ENCODE results near the gene PHYHD1. TPM values are rescaled to one million over a fixed set of nuclear protein-coding genes. Genes with fewer than 3 reads are reported as not detected.

The PHYHD1 gene
- total RNA-seq, 2 donors from 2014 or later = 15.2 to 18.0 TPM

GRCh38 chr9:128927731-128928411, 7.1 kb downstream of the PHYHD1 start:
- 37 to 42% methylated on average over 9 to 10 of the region's 10 CpGs for whole genome bisulfite sequencing, 2 experiments (ENCODE audit: insufficient coverage in 1 of 2, insufficient read length in 1 of 2)
- no peaks in the 10 kb centered on the region for H3K9me3 ChIP-seq (ENCODE audit: control insufficient read depth, low read length)
- peak overlapping the region; percentile 85 for H3K27ac Mint-ChIP-seq
- H3K4me3 Mint-ChIP-seq = no peak overlapping the region
- no peaks in the 10 kb centered on the region for H3K27me3 ChIP-seq (ENCODE audit: control insufficient read depth, insufficient read depth, low read length, poor library complexity, severe bottlenecking)
- H3K27ac ChIP-seq (ENCODE audit: low read depth, low read length) = no peak overlapping the region
- H3K36me3 Mint-ChIP-seq (ENCODE audit: low read depth) = no peaks in the 10 kb centered on the region
- no peaks in the 10 kb centered on the region for H3K27me3 Mint-ChIP-seq (ENCODE audit: insufficient read depth)
- H3K9me3 Mint-ChIP-seq = no peaks in the 10 kb centered on the region
- DNase-seq = peak; percentile 93
- H3K4me1 Mint-ChIP-seq = peaks cover 4% of the 10 kb centered on the region
- no peaks in the 10 kb centered on the region for H3K36me3 ChIP-seq (ENCODE audit: control insufficient read depth, insufficient read depth, low read length)
- TF ChIP-seq CTCF (conservative IDR thresholded peaks at IDR 0.05) = peak; percentile 89
- no peak overlapping the region for H3K4me3 ChIP-seq (ENCODE audit: low read length)
- H3K9ac ChIP-seq (ENCODE audit: extremely low read depth, low read length, poor library complexity, severe bottlenecking) = no peak overlapping the region
- H3K4me1 ChIP-seq (ENCODE audit: control insufficient read depth, insufficient read depth, low read length) = no peaks in the 10 kb centered on the region

GRCh38 chr9:128928624-128929023, 7.8 kb downstream of the PHYHD1 start:
- no peaks in the 10 kb centered on the region for H3K27me3 ChIP-seq (ENCODE audit: control insufficient read depth, insufficient read depth, low read length, poor library complexity, severe bottlenecking)
- H3K9me3 Mint-ChIP-seq = no peaks in the 10 kb centered on the region
- no peaks in the 10 kb centered on the region for H3K9me3 ChIP-seq (ENCODE audit: control insufficient read depth, low read length)
- H3K36me3 Mint-ChIP-seq (ENCODE audit: low read depth) = no peaks in the 10 kb centered on the region
- H3K4me1 ChIP-seq (ENCODE audit: control insufficient read depth, insufficient read depth, low read length) = no peaks in the 10 kb centered on the region
- no peaks in the 10 kb centered on the region for H3K36me3 ChIP-seq (ENCODE audit: control insufficient read depth, insufficient read depth, low read length)
- no peaks in the 10 kb centered on the region for H3K27me3 Mint-ChIP-seq (ENCODE audit: insufficient read depth)
- H3K4me3 ChIP-seq (ENCODE audit: low read length) = no peak overlapping the region
- WGBS, 2 experiments (ENCODE audit: insufficient coverage in 1 of 2, insufficient read length in 1 of 2) = 83 to 92% methylated on average over 1 to 2 of the region's 2 CpGs
- no peak overlapping the region for H3K27ac ChIP-seq (ENCODE audit: low read depth, low read length)
- peaks cover 4% of the 10 kb centered on the region for H3K4me1 Mint-ChIP-seq
- no peak overlapping the region for H3K27ac Mint-ChIP-seq
- H3K9ac ChIP-seq (ENCODE audit: extremely low read depth, low read length, poor library complexity, severe bottlenecking) = no peak overlapping the region
- H3K4me3 Mint-ChIP-seq = no peak overlapping the region
- no peak for TF ChIP-seq CTCF (conservative IDR thresholded peaks at IDR 0.05)
- no peak for DNase-seq

GRCh38 chr9:128929560-128929959, 8.8 kb downstream of the PHYHD1 start:
- no peaks in the 10 kb centered on the region for H3K9me3 Mint-ChIP-seq
- no peaks in the 10 kb centered on the region for H3K36me3 Mint-ChIP-seq (ENCODE audit: low read depth)
- Histone ChIP-seq H3K9ac (ENCODE audit: extremely low read depth, low read length, poor library complexity, severe bottlenecking) (no peak overlapping the region), H3K4me3 (ENCODE audit: low read length) (no peak overlapping the region), H3K27me3 (ENCODE audit: control insufficient read depth, insufficient read depth, low read length, poor library complexity, severe bottlenecking) (no peaks in the 10 kb centered on the region), H3K4me1 (ENCODE audit: control insufficient read depth, insufficient read depth, low read length) (no peaks in the 10 kb centered on the region), H3K36me3 (ENCODE audit: control insufficient read depth, insufficient read depth, low read length) (no peaks in the 10 kb centered on the region), H3K9me3 (ENCODE audit: control insufficient read depth, low read length) (no peaks in the 10 kb centered on the region), H3K27ac (ENCODE audit: low read depth, low read length) (no peak overlapping the region)
- 84 to 91% methylated on average over 3 to 4 of the region's 4 CpGs for WGBS, 2 experiments (ENCODE audit: insufficient coverage in 1 of 2, insufficient read length in 1 of 2)
- no peaks in the 10 kb centered on the region for H3K27me3 Mint-ChIP-seq (ENCODE audit: insufficient read depth)
- H3K4me1 Mint-ChIP-seq = peaks cover 4% of the 10 kb centered on the region
- H3K27ac Mint-ChIP-seq = no peak overlapping the region
- no peak for DNase-seq
- TF ChIP-seq CTCF (conservative IDR thresholded peaks at IDR 0.05) = no peak
- no peak overlapping the region for H3K4me3 Mint-ChIP-seq

Measured in endodermal cell (in vitro differentiated cells).